SH-SY5Y (cell line): Measurements from ENCODE around the gene EXD3.

ENCODE experiments used
- GATA2 ChIP-seq: IDR thresholded peaks from 2 replicates; pipeline ENCODE4 v1.6.1; 2011; ENCODE audit warnings: mild to moderate bottlenecking, low read depth, low read length
- GATA3 ChIP-seq: IDR thresholded peaks from 2 replicates; pipeline ENCODE4 v1.6.1; 2011; ENCODE audit warnings: low read depth, mild to moderate bottlenecking, low read length, moderate library complexity

DNA sequence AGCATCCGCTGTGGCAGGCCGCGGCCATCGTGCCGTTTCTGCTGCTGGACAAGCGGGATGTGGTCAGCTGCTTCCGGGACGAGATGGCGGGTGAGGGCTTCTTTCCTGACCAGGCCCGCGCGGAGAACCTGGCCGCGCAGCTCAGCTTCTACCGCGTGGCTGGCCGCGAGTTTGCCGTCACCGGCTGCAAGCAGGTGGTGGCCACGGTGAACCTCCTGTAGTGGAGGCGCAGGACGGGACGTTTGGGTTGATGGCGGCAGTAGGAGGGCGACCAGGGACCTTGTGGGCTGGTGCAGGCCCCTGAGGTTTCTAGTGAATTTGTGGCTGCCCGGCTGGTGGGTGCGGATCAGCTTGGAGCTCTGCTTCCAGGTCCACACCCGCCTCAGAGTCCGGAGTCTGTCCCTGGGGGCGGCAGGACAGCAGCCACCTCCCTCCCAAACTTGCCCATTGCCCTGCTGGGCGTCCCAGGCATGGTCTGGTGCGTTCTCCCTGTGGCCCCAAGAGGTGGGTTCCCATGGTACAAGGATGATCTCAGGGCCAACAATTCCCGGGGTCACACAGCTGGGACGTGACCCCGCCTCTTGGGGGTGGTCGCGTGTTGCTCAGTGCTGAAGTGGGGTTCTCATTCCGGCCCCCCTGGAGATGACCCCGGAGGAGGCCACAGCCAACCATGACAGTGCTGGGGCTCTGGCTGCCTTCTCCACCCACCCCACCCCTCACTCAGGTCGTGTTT, 143.1 kb downstream of the EXD3 start:
- no peak for TF ChIP-seq GATA3
- TF ChIP-seq GATA2 = no peak
